Keratinocyte (primary cell): ENCODE data around the gene CDK8. TPM values are rescaled to one million over a fixed set of nuclear protein-coding genes. Genes with fewer than 3 reads are reported as not detected.

Source experiments
- DNase-seq: peaks from one replicate; pipeline ENCODE4 v3.0.0-alpha.2; 2011; ENCODE audit warnings: low read depth, missing footprints, low spot score
- FAIRE-seq: peaks from 2 replicates; lab custom pipeline; 2011; peaks lifted over from hg19 to GRCh38; lab: Jason Lieb, UNC
- H2AFZ ChIP-seq: 2 replicates; pipeline ENCODE4 v1.6.0; 2012; ENCODE audit warnings: low read length, control low read depth, inconsistent platforms; ENCODE audit not compliant: control insufficient read depth
- H3K27ac ChIP-seq: 2 replicates; pipeline ENCODE4 v1.5.1; 2011; ENCODE audit warnings: low read length; ENCODE audit not compliant: control insufficient read depth, insufficient read depth
- H3K27me3 ChIP-seq: 3 replicates; pipeline ENCODE4 v1.6.0; 2011; ENCODE audit warnings: low read length; ENCODE audit not compliant: control insufficient read depth, insufficient read depth; ENCODE audit errors: extremely low read depth
- H3K36me3 ChIP-seq, 2 experiments: 2 replicates in 1 of 2; 3 replicates in 1 of 2; pipeline ENCODE4 v1.5.1; 2011; ENCODE audit warnings: low read length in 2 of 2, mild to moderate bottlenecking in 1 of 2; ENCODE audit not compliant: control insufficient read depth in 2 of 2, insufficient read depth in 2 of 2; ENCODE audit errors: extremely low read depth in 1 of 2
- H3K4me1 ChIP-seq: 3 replicates; pipeline ENCODE4 v1.5.1; 2011; ENCODE audit warnings: low read length; ENCODE audit not compliant: control insufficient read depth, insufficient read depth; ENCODE audit errors: extremely low read depth
- H3K4me2 ChIP-seq: 3 replicates; pipeline ENCODE4 v1.6.0; 2011; ENCODE audit warnings: low read depth, low read length; ENCODE audit not compliant: control insufficient read depth, insufficient read depth; ENCODE audit errors: extremely low read depth
- H3K4me3 ChIP-seq, 3 experiments: fragments of 200-600 bp in 1 of 3; sonication (generic) in 1 of 3; 2 replicates in 2 of 3; 3 replicates in 1 of 3; pipeline ENCODE4 v1.5.1; 2011 to 2016; ENCODE audit warnings: low read length in 3 of 3, mild to moderate bottlenecking in 3 of 3, control low read depth in 2 of 3, inconsistent platforms in 1 of 3, low read depth in 1 of 3, mixed read lengths in 1 of 3, mixed run types in 1 of 3, moderate library complexity in 1 of 3; ENCODE audit not compliant: control insufficient read depth in 2 of 3, insufficient read depth in 2 of 3; ENCODE audit errors: extremely low read depth in 1 of 3
- H3K79me2 ChIP-seq: 2 replicates; pipeline ENCODE4 v1.6.0; 2012; ENCODE audit warnings: low read length; ENCODE audit not compliant: control insufficient read depth, insufficient read depth
- H3K9ac ChIP-seq: 3 replicates; pipeline ENCODE4 v1.6.0; 2011; ENCODE audit warnings: low read length; ENCODE audit not compliant: control insufficient read depth, insufficient read depth; ENCODE audit errors: extremely low read depth
- H3K9me1 ChIP-seq: 3 replicates; pipeline ENCODE4 v1.6.0; 2011; ENCODE audit warnings: low read length; ENCODE audit not compliant: control insufficient read depth, insufficient read depth; ENCODE audit errors: extremely low read depth
- H3K9me3 ChIP-seq: 2 replicates; pipeline ENCODE4 v1.5.1; 2012; ENCODE audit warnings: low read depth, low read length; ENCODE audit not compliant: control insufficient read depth
- H4K20me1 ChIP-seq: 3 replicates; pipeline ENCODE4 v1.6.0; 2011; ENCODE audit warnings: low read length; ENCODE audit not compliant: control insufficient read depth, insufficient read depth; ENCODE audit errors: extremely low read depth
- EZH2 ChIP-seq: IDR thresholded peaks from one replicate; pipeline ENCODE4 v1.6.1; 2012; ENCODE audit warnings: inconsistent platforms, mild to moderate bottlenecking, low read length, moderate library complexity
- dilution Hi-C: fragments of 300-500 bp; cut with MboI; formaldehyde crosslinking; loops from one replicate; pipeline ENCODE4 v1.7.0; 2020; ENCODE audit warnings: low sequenced_read_pairs; ENCODE audit not compliant: extremely low pct_ligation_motif_present
- polyA plus RNA-seq, 5 experiments: library from polyadenylated mRNA; depleted of rRNA in 3 of 5; stranded (reverse) in 3 of 5; stranded (forward) in 1 of 5; unstranded in 1 of 5; fragments of >200 nt; gene quantifications; 1 replicate in 1 of 5; 2 replicates in 3 of 5; 3 replicates in 1 of 5; pipeline versions ENCODE4 v1.2.1 to v1.2.3, GENCODE V29; 2011 to 2012; ENCODE audit warnings: missing spikeins in 2 of 5, low read depth in 1 of 5, low replicate concordance in 1 of 5
- TF ChIP-seq, protein P1 (sequence below), 3 experiments: IDR thresholded peaks in 1 of 3; conservative IDR thresholded peaks in 1 of 3; optimal IDR thresholded peaks in 1 of 3; 2 replicates in 2 of 3; 3 replicates in 1 of 3; pipeline versions ENCODE3 to v1.5.1; 2011; ENCODE audit warnings: low read length in 3 of 3, mild to moderate bottlenecking in 3 of 3, moderate library complexity in 2 of 3, control low read depth in 1 of 3, inconsistent platforms in 1 of 3; ENCODE audit not compliant: insufficient read depth in 2 of 3; ENCODE audit errors: extremely low read depth in 1 of 3

The CDK8 gene
- polyA plus RNA-seq, 1 donor (not counting 4 experiments of a cell fraction or from before 2014, with no cell fraction given) = 27.5 TPM

DNA sequence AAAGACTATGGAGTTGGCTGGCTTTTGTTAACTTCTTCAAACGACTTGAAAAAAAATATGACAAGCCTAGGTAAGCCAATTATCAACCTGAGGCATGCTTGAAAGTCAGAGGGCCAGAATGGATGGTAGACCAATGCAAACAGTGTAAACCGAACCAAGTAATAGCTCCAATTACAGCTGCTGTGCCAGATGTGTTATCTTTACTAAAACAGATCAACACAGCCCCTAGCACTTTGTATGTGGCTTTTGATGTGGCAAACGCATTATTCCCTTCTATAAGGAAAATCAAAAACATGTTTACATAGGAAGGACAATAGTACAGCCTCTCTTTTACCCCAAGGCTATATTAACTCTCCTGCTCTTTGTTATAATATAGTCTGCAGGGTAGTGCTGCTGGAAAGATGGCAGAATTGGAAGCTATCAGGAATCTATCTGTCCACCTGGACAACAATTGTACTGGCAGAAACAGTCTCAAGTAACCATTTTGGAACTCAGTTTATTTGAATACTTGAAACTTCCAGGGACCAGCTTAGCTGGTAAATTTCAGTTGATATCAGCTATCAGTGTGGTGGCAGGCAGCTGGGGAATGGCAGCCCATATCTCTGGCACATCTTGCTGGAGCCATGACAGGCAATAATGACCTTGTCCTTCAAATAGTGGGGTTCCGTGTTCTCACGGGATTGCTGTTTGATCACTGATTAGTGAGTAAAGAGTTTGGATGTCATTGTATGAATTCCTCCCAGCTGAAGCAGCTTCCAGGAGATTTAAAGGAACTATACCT, 159.2 kb downstream of the CDK8 start:
- H3K9me3 ChIP-seq = no peaks in the 10 kb centered on the region
- no peak overlapping the region for H3K4me3 ChIP-seq
- H2AFZ ChIP-seq = no peak overlapping the region
- H3K27me3 ChIP-seq = no peaks in the 10 kb centered on the region
- FAIRE-seq (no peak), DNase-seq (no peak)
- dilution Hi-C loops = no loop called here
- H3K4me2 ChIP-seq = no peak overlapping the region
- H3K4me1 ChIP-seq = no peaks in the 10 kb centered on the region
- TF ChIP-seq EZH2 = no peak
- TF ChIP-seq, protein P1, sequence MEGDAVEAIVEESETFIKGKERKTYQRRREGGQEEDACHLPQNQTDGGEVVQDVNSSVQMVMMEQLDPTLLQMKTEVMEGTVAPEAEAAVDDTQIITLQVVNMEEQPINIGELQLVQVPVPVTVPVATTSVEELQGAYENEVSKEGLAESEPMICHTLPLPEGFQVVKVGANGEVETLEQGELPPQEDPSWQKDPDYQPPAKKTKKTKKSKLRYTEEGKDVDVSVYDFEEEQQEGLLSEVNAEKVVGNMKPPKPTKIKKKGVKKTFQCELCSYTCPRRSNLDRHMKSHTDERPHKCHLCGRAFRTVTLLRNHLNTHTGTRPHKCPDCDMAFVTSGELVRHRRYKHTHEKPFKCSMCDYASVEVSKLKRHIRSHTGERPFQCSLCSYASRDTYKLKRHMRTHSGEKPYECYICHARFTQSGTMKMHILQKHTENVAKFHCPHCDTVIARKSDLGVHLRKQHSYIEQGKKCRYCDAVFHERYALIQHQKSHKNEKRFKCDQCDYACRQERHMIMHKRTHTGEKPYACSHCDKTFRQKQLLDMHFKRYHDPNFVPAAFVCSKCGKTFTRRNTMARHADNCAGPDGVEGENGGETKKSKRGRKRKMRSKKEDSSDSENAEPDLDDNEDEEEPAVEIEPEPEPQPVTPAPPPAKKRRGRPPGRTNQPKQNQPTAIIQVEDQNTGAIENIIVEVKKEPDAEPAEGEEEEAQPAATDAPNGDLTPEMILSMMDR (optimal IDR thresholded peaks at IDR 0.05 in 1 of 3, IDR thresholded peaks at IDR 0.05 in 1 of 3, conservative IDR thresholded peaks at IDR 0.05 in 1 of 3; ENCODE audit: extremely low read depth in 1 of 3, insufficient read depth in 2 of 3, low read length in 3 of 3) = no peak
- H4K20me1 ChIP-seq = no peaks in the 10 kb centered on the region
- H3K9ac ChIP-seq = no peak overlapping the region
- H3K9me1 ChIP-seq = no peaks in the 10 kb centered on the region
- H3K27ac ChIP-seq = no peak overlapping the region
- H3K79me2 ChIP-seq = no peaks in the 10 kb centered on the region
- H3K36me3 ChIP-seq = no peaks in the 10 kb centered on the region

DNA sequence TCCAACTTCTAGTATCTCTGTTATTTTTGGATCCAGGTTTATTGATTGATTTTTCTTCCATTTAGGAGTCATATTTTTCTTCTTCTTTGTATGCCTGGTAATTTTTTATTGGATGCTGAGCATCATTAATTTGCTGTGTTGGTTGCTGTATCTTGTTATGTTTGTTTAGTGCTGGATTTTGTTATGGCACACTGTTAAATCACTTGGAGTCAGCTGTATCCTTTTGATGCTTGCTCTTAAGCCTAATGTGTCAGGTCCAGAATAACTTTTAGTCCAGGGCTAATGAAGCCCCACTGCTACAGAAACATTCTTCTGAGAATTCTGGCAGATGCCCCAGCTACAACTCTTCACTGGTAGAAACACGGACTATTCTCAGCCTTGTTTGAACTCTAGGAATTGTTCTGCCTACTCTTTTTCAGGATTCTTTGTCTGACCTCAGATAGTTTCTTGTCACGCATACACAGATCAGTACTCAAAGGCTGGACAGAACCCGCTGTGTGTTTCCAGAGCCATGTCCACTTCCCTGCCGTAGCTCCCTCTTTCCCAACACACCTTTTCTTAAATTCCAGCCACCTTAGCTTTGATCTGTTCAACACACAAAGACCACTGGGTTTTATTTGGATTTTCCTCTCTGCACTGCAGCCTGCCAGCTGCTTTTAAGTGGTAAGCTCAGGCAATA, 166.5 kb downstream of the CDK8 start:
- dilution Hi-C loops = no loop called here
- Histone ChIP-seq H2AFZ (no peak overlapping the region), H3K9me1 (no peaks in the 10 kb centered on the region), H3K9ac (no peak overlapping the region), H3K79me2 (no peaks in the 10 kb centered on the region), H3K4me3 (no peak overlapping the region), H4K20me1 (no peaks in the 10 kb centered on the region), H3K36me3 (no peaks in the 10 kb centered on the region), H3K4me1 (no peaks in the 10 kb centered on the region), H3K4me2 (no peak overlapping the region), H3K27ac (no peak overlapping the region), H3K9me3 (no peaks in the 10 kb centered on the region), H3K27me3 (no peaks in the 10 kb centered on the region)
- FAIRE-seq = no peak
- no peak for DNase-seq
- no peak for TF ChIP-seq EZH2
- TF ChIP-seq, protein P1 (optimal IDR thresholded peaks at IDR 0.05 in 1 of 3, IDR thresholded peaks at IDR 0.05 in 1 of 3, conservative IDR thresholded peaks at IDR 0.05 in 1 of 3; ENCODE audit: extremely low read depth in 1 of 3, insufficient read depth in 2 of 3, low read length in 3 of 3) = no peak
